ENCODE measurements around the gene HBE1. TPM values are rescaled to one million over a fixed set of nuclear protein-coding genes. Genes with fewer than 3 reads are reported as not detected.

HBE1 gene
- total RNA-seq, 2 donors from 2014 or later = not detected

- H3K9me3 ChIP-seq = no peaks in the 10 kb centered on the region
- no peak overlapping the region for H3K27ac ChIP-seq
- ATAC-seq (ENCODE audit: insufficient number of reproducible peaks, low FRiP score, low read depth) (no peak), DNase-seq (ENCODE audit: low spot score) (no peak)
- H3K36me3 ChIP-seq = no peaks in the 10 kb centered on the region
- H3K4me3 ChIP-seq = no peak overlapping the region
- H3K4me1 ChIP-seq (ENCODE audit: control insufficient read depth in 1 of 2, low read depth in 2 of 2) = no peaks in the 10 kb centered on the region
- no peak for TF ChIP-seq CTCF (IDR thresholded peaks at IDR 0.05)
- H3K27me3 ChIP-seq (replicated peaks; ENCODE audit: insufficient read depth) = no peaks in the 10 kb centered on the region
These were observed 36.9 kb downstream of the HBE1 start for GRCh38 chr11:5232821-5233220.

GRCh38 chr11:5232176-5232575 lies 37.6 kb downstream of the HBE1 start:
- TF ChIP-seq CTCF (IDR thresholded peaks at IDR 0.05) = no peak
- ATAC-seq (ENCODE audit: insufficient number of reproducible peaks, low FRiP score, low read depth) (no peak), DNase-seq (ENCODE audit: low spot score) (no peak)
- no peaks in the 10 kb centered on the region for H3K9me3 ChIP-seq
- H3K4me3 ChIP-seq = no peak overlapping the region
- H3K4me1 ChIP-seq (ENCODE audit: control insufficient read depth in 1 of 2, low read depth in 2 of 2) = no peaks in the 10 kb centered on the region
- no peaks in the 10 kb centered on the region for H3K27me3 ChIP-seq (replicated peaks; ENCODE audit: insufficient read depth)
- H3K27ac ChIP-seq = no peak overlapping the region
- H3K36me3 ChIP-seq = no peaks in the 10 kb centered on the region

- no peak for DNase-seq (ENCODE audit: low spot score)
- H3K36me3 ChIP-seq = no peaks in the 10 kb centered on the region
- ATAC-seq (ENCODE audit: insufficient number of reproducible peaks, low FRiP score, low read depth) = no peak
- no peak overlapping the region for H3K27ac ChIP-seq
- no peaks in the 10 kb centered on the region for H3K9me3 ChIP-seq
- TF ChIP-seq CTCF (IDR thresholded peaks at IDR 0.05) = no peak
- H3K4me1 ChIP-seq (ENCODE audit: control insufficient read depth in 1 of 2, low read depth in 2 of 2) = no peaks in the 10 kb centered on the region
- no peaks in the 10 kb centered on the region for H3K27me3 ChIP-seq (replicated peaks; ENCODE audit: insufficient read depth)
- no peak overlapping the region for H3K4me3 ChIP-seq
These were observed 38.6 kb downstream of the HBE1 start for GRCh38 chr11:5231111-5231510.

GRCh38 chr11:5230266-5230665 lies 39.5 kb downstream of the HBE1 start:
- Histone ChIP-seq H3K36me3 (no peaks in the 10 kb centered on the region), H3K4me1 (ENCODE audit: control insufficient read depth in 1 of 2, low read depth in 2 of 2) (no peaks in the 10 kb centered on the region), H3K4me3 (no peak overlapping the region), H3K27me3 (replicated peaks; ENCODE audit: insufficient read depth) (no peaks in the 10 kb centered on the region), H3K9me3 (no peaks in the 10 kb centered on the region), H3K27ac (no peak overlapping the region)
- TF ChIP-seq CTCF (IDR thresholded peaks at IDR 0.05) = no peak
- ATAC-seq (ENCODE audit: insufficient number of reproducible peaks, low FRiP score, low read depth) (no peak), DNase-seq (ENCODE audit: low spot score) (no peak)

GRCh38 chr11:5229796-5230195 lies 39.9 kb downstream of the HBE1 start:
- Histone ChIP-seq H3K9me3 (no peaks in the 10 kb centered on the region), H3K27me3 (replicated peaks; ENCODE audit: insufficient read depth) (no peaks in the 10 kb centered on the region), H3K27ac (no peak overlapping the region), H3K4me1 (ENCODE audit: control insufficient read depth in 1 of 2, low read depth in 2 of 2) (no peaks in the 10 kb centered on the region), H3K4me3 (no peak overlapping the region), H3K36me3 (no peaks in the 10 kb centered on the region)
- DNase-seq (ENCODE audit: low spot score) (no peak), ATAC-seq (ENCODE audit: insufficient number of reproducible peaks, low FRiP score, low read depth) (no peak)
- TF ChIP-seq CTCF (IDR thresholded peaks at IDR 0.05) = no peak
